Progenitor cell of endocrine pancreas (in vitro differentiated cells): ENCODE measurements around the gene C2orf80. TPM values are rescaled to one million over a fixed set of nuclear protein-coding genes. Genes with fewer than 3 reads are reported as not detected.
A peak's percentile ranks its signal among the peaks of the same experiment; 100 is the strongest.
"Not testable (repeated sequence)": the region's sequence is repeated elsewhere in the genome, so short reads cannot be mapped to it uniquely, and the experiment has no call there.

Source experiments
- DNase-seq: peaks from one replicate; pipeline ENCODE4 v3.0.0; 2021; ENCODE audit warnings: low spot score; ENCODE audit not compliant: unreplicated experiment
- H3K27ac Mint-ChIP-seq: 2 replicates; pipeline ENCODE4 v1.8.0; 2021; ENCODE audit warnings: mild to moderate bottlenecking, moderate library complexity, mixed read lengths
- H3K27me3 Mint-ChIP-seq: 2 replicates; pipeline ENCODE4 v1.8.0; 2021; ENCODE audit warnings: mixed read lengths
- H3K36me3 Mint-ChIP-seq: 2 replicates; pipeline ENCODE4 v1.8.0; 2022; ENCODE audit warnings: mixed read lengths; ENCODE audit not compliant: insufficient read depth
- H3K4me1 Mint-ChIP-seq: 2 replicates; pipeline ENCODE4 v1.8.0; 2021; ENCODE audit warnings: low read depth, mixed read lengths
- H3K4me3 Mint-ChIP-seq: 2 replicates; pipeline ENCODE4 v1.8.0; 2021; ENCODE audit warnings: low read depth, mild to moderate bottlenecking, moderate library complexity, mixed read lengths
- H3K9me3 Mint-ChIP-seq: 2 replicates; pipeline ENCODE4 v1.8.0; 2021; ENCODE audit warnings: low read depth, mixed read lengths
- total RNA-seq: library from RNA; stranded (reverse); gene quantifications from 2 replicates; pipeline ENCODE4 v1.2.1, GENCODE V29; 2021
- TF ChIP-seq, protein P1 (sequence below): fragments of 200-600 bp; sonication (generic); IDR thresholded peaks from one replicate; pipeline ENCODE4 v1.5.0; 2021; ENCODE audit warnings: antibody characterized with exemption, mild to moderate bottlenecking; ENCODE audit not compliant: unreplicated experiment

Gene C2orf80
- total RNA-seq, 1 donor from 2014 or later, result not detected

DNA sequence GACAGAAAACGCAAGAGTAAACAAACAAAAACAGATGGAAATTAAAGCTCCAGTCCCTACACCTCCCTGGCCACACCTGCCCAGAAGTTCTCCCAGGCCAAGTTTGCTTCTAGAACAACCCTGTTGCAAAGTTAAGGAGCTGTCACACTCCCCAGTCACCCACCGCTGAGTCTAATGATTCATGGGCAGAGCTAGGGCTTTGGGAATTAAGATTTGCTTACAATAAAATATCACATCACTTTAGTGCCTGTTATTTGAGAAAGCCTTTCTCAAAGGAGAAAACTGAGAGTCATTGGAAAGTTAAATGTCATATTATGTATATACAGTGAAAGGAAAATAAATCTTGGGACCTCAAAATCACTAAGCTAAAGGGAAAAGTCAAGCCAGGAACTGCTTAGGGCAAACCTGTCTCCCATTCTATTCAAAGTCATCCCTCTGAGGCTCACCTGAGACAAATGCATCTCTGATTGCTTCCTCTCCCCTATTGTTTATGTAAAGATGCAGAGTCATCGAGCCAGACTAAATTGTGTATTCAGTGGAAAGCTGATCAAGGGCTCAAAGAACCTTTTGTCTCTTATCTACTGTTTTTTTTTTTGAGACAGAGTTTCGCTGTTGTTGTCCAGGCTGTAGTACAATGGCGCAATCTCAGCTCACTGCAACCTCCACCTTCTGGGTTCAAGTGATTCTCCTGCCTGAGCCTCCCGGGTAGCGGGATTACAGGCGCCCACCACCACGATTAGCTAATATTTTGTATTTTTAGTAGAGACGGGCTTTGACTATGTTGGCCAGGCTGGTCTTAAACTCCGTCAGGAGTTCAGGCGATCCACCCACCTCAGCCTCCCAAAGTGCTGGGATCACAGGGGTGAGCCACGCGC, 46.7 kb downstream of the C2orf80 start:
- TF ChIP-seq, protein P1, sequence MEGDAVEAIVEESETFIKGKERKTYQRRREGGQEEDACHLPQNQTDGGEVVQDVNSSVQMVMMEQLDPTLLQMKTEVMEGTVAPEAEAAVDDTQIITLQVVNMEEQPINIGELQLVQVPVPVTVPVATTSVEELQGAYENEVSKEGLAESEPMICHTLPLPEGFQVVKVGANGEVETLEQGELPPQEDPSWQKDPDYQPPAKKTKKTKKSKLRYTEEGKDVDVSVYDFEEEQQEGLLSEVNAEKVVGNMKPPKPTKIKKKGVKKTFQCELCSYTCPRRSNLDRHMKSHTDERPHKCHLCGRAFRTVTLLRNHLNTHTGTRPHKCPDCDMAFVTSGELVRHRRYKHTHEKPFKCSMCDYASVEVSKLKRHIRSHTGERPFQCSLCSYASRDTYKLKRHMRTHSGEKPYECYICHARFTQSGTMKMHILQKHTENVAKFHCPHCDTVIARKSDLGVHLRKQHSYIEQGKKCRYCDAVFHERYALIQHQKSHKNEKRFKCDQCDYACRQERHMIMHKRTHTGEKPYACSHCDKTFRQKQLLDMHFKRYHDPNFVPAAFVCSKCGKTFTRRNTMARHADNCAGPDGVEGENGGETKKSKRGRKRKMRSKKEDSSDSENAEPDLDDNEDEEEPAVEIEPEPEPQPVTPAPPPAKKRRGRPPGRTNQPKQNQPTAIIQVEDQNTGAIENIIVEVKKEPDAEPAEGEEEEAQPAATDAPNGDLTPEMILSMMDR, result no peak
- Mint-ChIP-seq H3K4me1 (peaks cover 9% of the 10 kb centered on the region), H3K27ac (peak overlapping the region; percentile 78), H3K9me3 (peaks cover 3% of the 10 kb centered on the region), H3K36me3 (no peaks in the 10 kb centered on the region), H3K27me3 (no peaks in the 10 kb centered on the region), H3K4me3 (no peak overlapping the region)
- no peak for DNase-seq

DNA sequence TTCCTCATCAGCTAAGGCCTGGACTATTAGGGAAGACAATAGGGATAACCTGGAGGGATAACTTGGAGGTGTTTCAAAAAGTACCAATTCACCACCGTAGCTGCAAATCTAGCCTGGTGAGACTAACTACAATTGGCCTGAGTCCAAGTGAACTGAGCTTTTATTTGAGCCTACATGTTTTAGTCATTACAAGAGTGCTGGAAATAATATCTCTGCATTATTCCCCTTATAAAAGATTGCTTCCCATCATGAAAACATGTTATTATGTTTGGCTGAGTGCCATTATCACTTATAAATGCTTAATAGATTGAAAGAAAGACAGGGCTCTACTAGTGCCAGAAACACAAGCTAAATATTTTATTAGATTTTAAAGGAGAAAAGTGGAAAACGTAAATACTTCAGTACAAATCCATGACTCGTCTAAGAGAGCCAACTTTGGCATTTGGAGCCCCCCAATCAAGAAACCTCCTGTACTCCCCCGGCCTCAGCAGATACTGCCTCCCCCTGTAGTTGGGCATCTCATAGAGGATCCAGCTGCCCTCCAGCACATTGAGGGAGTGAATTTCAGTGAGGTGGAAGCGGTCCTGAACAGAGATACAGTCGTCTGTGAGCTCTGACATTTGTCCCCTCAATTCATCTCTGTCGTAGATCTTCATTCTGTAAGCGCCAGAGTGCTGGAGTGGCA, 47.4 kb downstream of the C2orf80 start:
- no peak overlapping the region for H3K4me3 Mint-ChIP-seq
- TF ChIP-seq, protein P1, result no peak
- H3K4me1 Mint-ChIP-seq, result peaks cover 9% of the 10 kb centered on the region
- H3K27me3 Mint-ChIP-seq, result no peaks in the 10 kb centered on the region
- H3K27ac Mint-ChIP-seq, result peak overlapping the region; percentile 78
- H3K9me3 Mint-ChIP-seq, result peaks cover 8% of the 10 kb centered on the region
- no peak for DNase-seq
- no peaks in the 10 kb centered on the region for H3K36me3 Mint-ChIP-seq

DNA sequence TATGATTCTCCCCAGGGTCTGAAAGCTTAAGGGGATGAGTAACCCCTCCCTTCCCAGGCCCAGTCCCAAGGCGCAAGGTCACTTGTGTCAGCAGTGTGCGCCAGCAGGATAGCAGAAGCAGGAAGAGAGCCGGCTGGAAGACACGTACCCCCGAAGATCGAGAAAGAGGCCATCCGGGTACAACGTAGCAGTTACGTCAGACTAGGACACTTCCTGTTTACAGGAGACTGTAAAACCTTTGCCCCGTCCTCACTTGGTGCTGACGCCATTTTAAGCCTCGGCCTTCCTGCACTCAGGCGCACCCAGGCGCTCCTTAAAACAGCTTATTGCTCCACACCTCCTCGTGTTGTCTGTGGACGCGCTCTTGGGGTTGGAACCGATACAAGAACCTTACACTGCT, 50.4 kb downstream of the C2orf80 start:
- no peak for DNase-seq
- Mint-ChIP-seq H3K4me1 (peaks cover 26% of the 10 kb centered on the region), H3K4me3 (no peak overlapping the region), H3K36me3 (no peaks in the 10 kb centered on the region), H3K27me3 (no peaks in the 10 kb centered on the region), H3K9me3 (peaks cover 8% of the 10 kb centered on the region), H3K27ac (no peak overlapping the region)
- TF ChIP-seq, protein P1, result no peak

DNA sequence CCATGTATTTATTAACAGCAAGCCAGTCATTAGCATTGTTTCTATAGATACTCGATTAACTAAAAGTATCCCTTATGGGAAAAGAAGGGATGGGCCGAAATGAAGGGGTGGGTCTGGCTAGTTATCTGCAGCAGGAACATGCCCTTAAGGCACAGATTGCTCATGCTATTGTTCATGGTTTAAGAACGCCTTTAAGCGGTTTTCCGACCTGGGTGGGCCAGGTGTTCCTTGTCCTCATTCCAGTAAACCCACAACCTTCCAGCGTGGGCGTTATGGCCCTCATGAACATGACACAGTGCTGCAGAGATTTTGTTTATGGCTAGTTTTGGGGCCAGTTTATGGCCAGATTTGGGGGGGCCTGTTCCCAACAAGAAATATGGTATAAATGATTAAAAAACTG, 51.5 kb downstream of the C2orf80 start:
- H3K27me3 Mint-ChIP-seq, H3K9me3 Mint-ChIP-seq, H3K36me3 Mint-ChIP-seq, H3K27ac Mint-ChIP-seq, H3K4me3 Mint-ChIP-seq, DNase-seq: not testable (repeated sequence)
- H3K4me1 Mint-ChIP-seq, result peaks cover 25% of the 10 kb centered on the region

DNA sequence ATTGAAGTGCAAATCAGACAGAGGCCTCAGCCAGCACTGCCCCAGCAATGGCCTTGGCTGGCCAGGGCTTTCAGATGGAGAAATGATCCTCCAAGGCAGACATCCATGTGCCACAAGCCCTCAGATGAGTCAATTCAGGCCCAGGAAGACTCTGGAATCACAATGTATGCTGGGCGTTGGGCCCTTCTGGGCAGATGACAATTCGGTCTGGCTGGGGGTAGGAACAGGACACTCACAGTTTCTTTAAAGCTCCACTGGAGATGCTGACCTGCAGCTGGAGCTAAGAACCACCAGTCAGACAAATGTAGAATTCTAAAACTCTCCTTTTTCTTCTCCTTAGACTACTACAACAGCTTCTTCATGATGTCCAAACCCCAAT, 53.1 kb downstream of the C2orf80 start:
- DNase-seq, result no peak
- Mint-ChIP-seq H3K9me3 (peaks cover 8% of the 10 kb centered on the region), H3K27me3 (no peaks in the 10 kb centered on the region), H3K4me1 (peaks cover 22% of the 10 kb centered on the region), H3K4me3 (no peak overlapping the region), H3K36me3 (no peaks in the 10 kb centered on the region), H3K27ac (peak overlapping the region; percentile 13)
- TF ChIP-seq, protein P1, result no peak
